B cell (primary cell): ENCODE results near the gene LRRC40. TPM values are rescaled to one million over a fixed set of nuclear protein-coding genes. Genes with fewer than 3 reads are reported as not detected.

ENCODE experiments used
- ATAC-seq: fragments of 200-7000 bp; cut with Tn5 transposase; one replicate; pipeline ENCODE4 v1.10.0; 2021; ENCODE audit warnings: low read depth, mild to moderate bottlenecking, moderate number of reproducible peaks, moderate library complexity
- CTCF ChIA-PET: fragments of 350-600 bp; sonication (Branson Sonifier 250); formaldehyde crosslinking; loops from one replicate; lab custom pipeline; 2021; ENCODE audit warnings: antibody characterized with exemption, inconsistent platforms; lab: Charles Lee
- POLR2A ChIA-PET: fragments of 350-600 bp; sonication (Branson Sonifier 250); formaldehyde crosslinking; loops from one replicate; lab custom pipeline; 2021; ENCODE audit warnings: antibody characterized with exemption; lab: Charles Lee
- DNase-seq: peaks from one replicate; pipeline ENCODE4 v3.0.0; 2013
- H2AFZ ChIP-seq: 2 replicates; pipeline ENCODE4 v1.6.1; 2012; ENCODE audit warnings: mild to moderate bottlenecking, low read depth, low read length; ENCODE audit not compliant: insufficient read depth, poor library complexity, severe bottlenecking
- H3K27ac ChIP-seq, 2 donors: 1 replicate in 1 of 2; 2 replicates in 1 of 2; pipeline ENCODE4 v1.5.1; 2012 to 2013; ENCODE audit warnings: low read length in 2 of 2, mild to moderate bottlenecking in 2 of 2, moderate library complexity in 1 of 2
- H3K27me3 ChIP-seq, 4 experiments: fragments of 200-600 bp in 1 of 4; sonication (generic) in 1 of 4; replicated peaks in 1 of 4; 1 replicate in 2 of 4; 2 replicates in 2 of 4; pipeline versions ENCODE4 v1.6.1 to v1.7.0; 2013 to 2016; ENCODE audit warnings: low read length in 3 of 4, mild to moderate bottlenecking in 2 of 4, mixed read lengths in 1 of 4, moderate library complexity in 1 of 4; ENCODE audit not compliant: insufficient read depth in 4 of 4, control insufficient read depth in 3 of 4; ENCODE audit errors: control extremely low read depth in 1 of 4
- H3K36me3 ChIP-seq, 2 experiments: replicated peaks in 1 of 2; 1 replicate in 1 of 2; 2 replicates in 1 of 2; pipeline versions ENCODE4 v1.6.1 to v1.7.1; 2013; ENCODE audit warnings: low read length in 1 of 2; ENCODE audit not compliant: insufficient read depth in 2 of 2, control insufficient read depth in 1 of 2; ENCODE audit errors: control extremely low read depth in 1 of 2, extremely low read depth in 1 of 2
- H3K4me1 ChIP-seq, 2 donors: fragments of 200-600 bp in 1 of 2; sonication (generic) in 1 of 2; 1 replicate in 1 of 2; 2 replicates in 1 of 2; pipeline versions ENCODE4 v1.5.1 to v1.6.1; 2013 to 2017; ENCODE audit warnings: low read length in 2 of 2; ENCODE audit not compliant: control insufficient read depth in 2 of 2, insufficient read depth in 2 of 2
- H3K4me2 ChIP-seq: replicated peaks from 2 replicates; pipeline ENCODE3; 2012; ENCODE audit warnings: mild to moderate bottlenecking, low read depth, low read length; ENCODE audit not compliant: poor library complexity, severe bottlenecking
- H3K4me3 ChIP-seq, 5 experiments: fragments of 200-600 bp in 1 of 5; sonication (generic) in 1 of 5; 1 replicate in 3 of 5; 2 replicates in 2 of 5; pipeline versions ENCODE4 v1.5.1 to v1.7.0; 2011 to 2016; ENCODE audit warnings: low read length in 4 of 5, mild to moderate bottlenecking in 4 of 5, low read depth in 2 of 5, control low read depth in 1 of 5, moderate library complexity in 1 of 5; ENCODE audit not compliant: insufficient read depth in 1 of 5; ENCODE audit errors: control extremely low read depth in 1 of 5, extremely low read depth in 1 of 5
- H3K79me2 ChIP-seq: fragments of 200-600 bp; sonication (generic); one replicate; pipeline ENCODE4 v1.6.0; 2016; ENCODE audit warnings: low read length; ENCODE audit not compliant: control insufficient read depth, insufficient read depth
- H3K9ac ChIP-seq: fragments of 200-600 bp; sonication (generic); 2 replicates; pipeline ENCODE4 v1.6.1; 2017; ENCODE audit warnings: mild to moderate bottlenecking, low read length, moderate library complexity
- H3K9me3 ChIP-seq, 3 donors: one replicate each; pipeline versions ENCODE4 v1.6.1 to v1.7.1; 2013; ENCODE audit warnings: low read length in 2 of 3; ENCODE audit not compliant: control insufficient read depth in 2 of 3, insufficient read depth in 1 of 3; ENCODE audit errors: control extremely low read depth in 1 of 3
- H4K20me1 ChIP-seq: 2 replicates; pipeline ENCODE4 v1.6.0; 2012; ENCODE audit warnings: mild to moderate bottlenecking, low read length; ENCODE audit not compliant: insufficient read depth, control insufficient read depth, poor library complexity, severe bottlenecking
- H3K27ac Mint-ChIP-seq: one replicate; pipeline ENCODE4 v1.8.0; 2021; ENCODE audit warnings: mixed read lengths
- H3K27me3 Mint-ChIP-seq: one replicate; pipeline ENCODE4 v1.8.0; 2021; ENCODE audit warnings: mixed read lengths
- H3K4me1 Mint-ChIP-seq: one replicate; pipeline ENCODE4 v1.8.0; 2021; ENCODE audit warnings: mixed read lengths
- H3K4me3 Mint-ChIP-seq: one replicate; pipeline ENCODE4 v1.8.0; 2021; ENCODE audit warnings: mixed read lengths
- H3K9me3 Mint-ChIP-seq: one replicate; pipeline ENCODE4 v1.8.0; 2022; ENCODE audit warnings: mixed read lengths; ENCODE audit not compliant: insufficient read depth
- EZH2 ChIP-seq: IDR thresholded peaks from 2 replicates; pipeline ENCODE4 v1.6.1; 2012; ENCODE audit warnings: borderline replicate concordance, low read depth, mild to moderate bottlenecking, moderate library complexity, low read length; ENCODE audit not compliant: insufficient read depth, poor library complexity, severe bottlenecking
- WGBS: methylation state at CpG from one replicate; pipeline ENCODE4 v1.1.5; 2013; ENCODE audit warnings: missing lambda C conversion rate; ENCODE audit not compliant: insufficient coverage; 5-methylcytosine and 5-hydroxymethylcytosine counted together
- intact Hi-C: fragments of 100-400 bp; cut with micrococcal nuclease; formaldehyde crosslinking; loops from one replicate; pipeline ENCODE4 v1.10.0; 2022
- polyA plus RNA-seq: library from polyadenylated mRNA; depleted of rRNA; stranded (reverse); fragments of >200 nt; gene quantifications from 2 replicates; pipeline ENCODE4 v1.2.3, GENCODE V29; 2012
- total RNA-seq, 2 donors: library from RNA; stranded (reverse); fragments of 120-200 nt in 1 of 2; gene quantifications; 1 replicate in 1 of 2; 2 replicates in 1 of 2; pipeline versions ENCODE4 v1.2.3 to v1.2.4, GENCODE V29; 2013 to 2022
- TF ChIP-seq, protein P1 (sequence below): fragments of 200-600 bp; IDR thresholded peaks from one replicate; pipeline ENCODE4 v1.8.0; 2022; ENCODE audit warnings: antibody characterized with exemption, mild to moderate bottlenecking

LRRC40 gene
- total and polyA plus RNA-seq, 2 donors (not counting 1 experiment from before 2014, with no cell fraction given) = 4.4 to 14.5 TPM

DNA sequence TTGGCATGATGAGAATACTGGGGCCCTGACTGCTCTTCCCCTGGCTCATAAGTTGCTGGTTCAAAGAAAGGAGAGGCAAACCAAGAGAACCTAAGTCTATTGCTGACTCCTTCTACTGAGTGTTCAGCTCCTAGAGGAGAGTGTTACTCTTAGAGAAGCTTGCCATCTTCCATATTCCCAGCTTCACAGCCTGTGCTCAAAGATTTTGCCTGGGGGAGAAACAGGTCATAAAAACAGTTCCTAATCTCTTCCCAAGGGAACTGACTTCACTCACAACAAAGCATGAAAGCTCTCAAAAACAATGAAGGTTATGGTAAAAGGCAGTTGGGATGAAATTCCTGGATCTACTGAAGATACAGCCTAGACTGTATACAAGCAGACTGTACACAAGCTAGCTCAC, 37.1 kb downstream of the LRRC40 start:
- DNase-seq (no peak), ATAC-seq (no peak)
- Histone ChIP-seq H3K9ac (no peak overlapping the region), H3K9me3 (no peaks in the 10 kb centered on the region), H3K4me2 (no peak overlapping the region), H2AFZ (no peak overlapping the region), H3K79me2 (no peaks in the 10 kb centered on the region), H3K27me3 (no peaks in the 10 kb centered on the region), H3K4me1 (no peaks in the 10 kb centered on the region), H4K20me1 (no peaks in the 10 kb centered on the region), H3K27ac (no peak overlapping the region), H3K36me3 (peaks cover 2 to 23% of the 10 kb centered on the region in 2 experiments), H3K4me3 (no peak overlapping the region)
- intact Hi-C loops = no loop called here
- Mint-ChIP-seq H3K27me3 (no peaks in the 10 kb centered on the region), H3K9me3 (no peaks in the 10 kb centered on the region), H3K27ac (no peak overlapping the region), H3K4me3 (no peak overlapping the region), H3K4me1 (no peaks in the 10 kb centered on the region)
- CTCF ChIA-PET = interaction anchor here (1.0 kb wide), 1 partner anchor 36 kb away, joined by 3 read pairs; no protein-coding TSS in a partner anchor
- POLR2A ChIA-PET = no interaction called here
- TF ChIP-seq, protein P1, sequence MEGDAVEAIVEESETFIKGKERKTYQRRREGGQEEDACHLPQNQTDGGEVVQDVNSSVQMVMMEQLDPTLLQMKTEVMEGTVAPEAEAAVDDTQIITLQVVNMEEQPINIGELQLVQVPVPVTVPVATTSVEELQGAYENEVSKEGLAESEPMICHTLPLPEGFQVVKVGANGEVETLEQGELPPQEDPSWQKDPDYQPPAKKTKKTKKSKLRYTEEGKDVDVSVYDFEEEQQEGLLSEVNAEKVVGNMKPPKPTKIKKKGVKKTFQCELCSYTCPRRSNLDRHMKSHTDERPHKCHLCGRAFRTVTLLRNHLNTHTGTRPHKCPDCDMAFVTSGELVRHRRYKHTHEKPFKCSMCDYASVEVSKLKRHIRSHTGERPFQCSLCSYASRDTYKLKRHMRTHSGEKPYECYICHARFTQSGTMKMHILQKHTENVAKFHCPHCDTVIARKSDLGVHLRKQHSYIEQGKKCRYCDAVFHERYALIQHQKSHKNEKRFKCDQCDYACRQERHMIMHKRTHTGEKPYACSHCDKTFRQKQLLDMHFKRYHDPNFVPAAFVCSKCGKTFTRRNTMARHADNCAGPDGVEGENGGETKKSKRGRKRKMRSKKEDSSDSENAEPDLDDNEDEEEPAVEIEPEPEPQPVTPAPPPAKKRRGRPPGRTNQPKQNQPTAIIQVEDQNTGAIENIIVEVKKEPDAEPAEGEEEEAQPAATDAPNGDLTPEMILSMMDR = no peak
- TF ChIP-seq EZH2 = no peak

DNA sequence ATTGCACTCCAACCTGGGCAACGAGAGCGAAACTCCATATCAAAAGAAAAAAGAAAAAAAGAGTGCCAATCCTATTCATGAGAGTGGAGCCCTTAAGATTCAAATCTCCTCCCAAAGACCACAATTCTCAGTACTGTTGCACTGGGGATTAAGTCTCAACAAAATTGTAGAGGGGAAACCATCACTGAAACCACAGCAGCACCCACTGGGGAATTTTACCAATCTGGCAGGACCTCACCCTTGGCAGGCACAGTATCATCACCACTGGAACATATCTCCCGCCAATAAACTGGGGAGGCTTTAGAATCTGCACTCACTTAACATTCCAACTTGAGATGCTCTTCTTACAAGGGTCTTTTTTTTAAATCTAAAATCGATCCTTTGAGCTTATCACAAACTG, 41.0 kb downstream of the LRRC40 start:
- no CpG with 5 or more reads among the region's 4 CpGs for WGBS
- intact Hi-C loops = no loop called here
- no peaks in the 10 kb centered on the region for H3K79me2 ChIP-seq
- H3K4me3 ChIP-seq = no peak overlapping the region
- H3K27ac ChIP-seq = no peak overlapping the region
- H3K27me3 Mint-ChIP-seq = no peaks in the 10 kb centered on the region
- DNase-seq (no peak), ATAC-seq (no peak)
- no peaks in the 10 kb centered on the region for H3K4me1 Mint-ChIP-seq
- no peaks in the 10 kb centered on the region for H3K9me3 Mint-ChIP-seq
- POLR2A ChIA-PET = no interaction called here
- no peak overlapping the region for H3K27ac Mint-ChIP-seq
- CTCF ChIA-PET = no interaction called here
- no peak overlapping the region for H2AFZ ChIP-seq
- H3K9me3 ChIP-seq = no peaks in the 10 kb centered on the region
- H4K20me1 ChIP-seq = no peaks in the 10 kb centered on the region
- H3K4me1 ChIP-seq = no peaks in the 10 kb centered on the region
- H3K9ac ChIP-seq = no peak overlapping the region
- no peaks in the 10 kb centered on the region for H3K27me3 ChIP-seq
- no peak overlapping the region for H3K4me3 Mint-ChIP-seq
- H3K4me2 ChIP-seq = no peak overlapping the region
- peaks cover 3 to 15% of the 10 kb centered on the region in 2 experiments for H3K36me3 ChIP-seq
- no peak for TF ChIP-seq EZH2
- TF ChIP-seq, protein P1 = no peak
